GM23338 (cell line): Measurements from ENCODE around the gene ADAMTSL2. TPM values are rescaled to one million over a fixed set of nuclear protein-coding genes. Genes with fewer than 3 reads are reported as not detected.

Source experiments
- ATAC-seq: fragments of 200-7000 bp; cut with Tn5 transposase; 3 replicates; pipeline ENCODE4 v1.9.1; 2020
- DNase-seq: peaks from one replicate; pipeline ENCODE4 v3.0.0-alpha.2; 2015; ENCODE audit warnings: low spot score
- H2AFZ ChIP-seq: fragments of 200-600 bp; sonication (generic); 2 replicates; pipeline ENCODE4 v1.8.0; 2016; ENCODE audit warnings: antibody characterized with exemption, mild to moderate bottlenecking, moderate library complexity
- H3F3A ChIP-seq: fragments of 200-600 bp; sonication (generic); replicated peaks from 2 replicates; pipeline ENCODE4 v1.8.0; 2017; ENCODE audit warnings: antibody characterized with exemption, mixed run types, low read depth
- H3K27ac ChIP-seq: fragments of 200-600 bp; sonication (generic); 2 replicates; pipeline ENCODE4 v1.6.1; 2016; ENCODE audit warnings: low read depth
- H3K27me3 ChIP-seq: fragments of 200-600 bp; sonication (generic); 2 replicates; pipeline ENCODE4 v1.8.0; 2016; ENCODE audit warnings: mild to moderate bottlenecking, mixed run types, moderate library complexity; ENCODE audit not compliant: insufficient read depth
- H3K36me3 ChIP-seq: fragments of 200-600 bp; sonication (generic); 2 replicates; pipeline ENCODE4 v1.8.0; 2016; ENCODE audit warnings: mild to moderate bottlenecking; ENCODE audit not compliant: insufficient read depth
- H3K4me1 ChIP-seq: fragments of 200-600 bp; sonication (generic); 2 replicates; pipeline ENCODE4 v1.8.0; 2016; ENCODE audit warnings: mild to moderate bottlenecking, moderate library complexity; ENCODE audit not compliant: insufficient read depth
- H3K4me2 ChIP-seq: fragments of 200-600 bp; sonication (generic); 2 replicates; pipeline ENCODE4 v1.7.1; 2017; ENCODE audit warnings: mixed run types
- H3K4me3 ChIP-seq: fragments of 200-600 bp; sonication (generic); 2 replicates; pipeline ENCODE4 v1.6.1; 2016; ENCODE audit warnings: mixed run types
- H3K79me2 ChIP-seq: fragments of 200-600 bp; sonication (generic); replicated peaks from 2 replicates; pipeline ENCODE4 v1.8.0; 2017; ENCODE audit warnings: mild to moderate bottlenecking; ENCODE audit not compliant: insufficient read depth
- H3K9me2 ChIP-seq: fragments of 200-600 bp; sonication (generic); 2 replicates; pipeline ENCODE4 v1.8.0; 2017; ENCODE audit not compliant: insufficient read depth
- H4K20me1 ChIP-seq: fragments of 200-600 bp; sonication (generic); replicated peaks from 2 replicates; pipeline ENCODE4 v1.8.0; 2017; ENCODE audit warnings: mild to moderate bottlenecking; ENCODE audit not compliant: insufficient read depth
- H3K27ac Mint-ChIP-seq: 2 replicates; pipeline ENCODE4 v1.8.0; 2020; ENCODE audit warnings: inconsistent platforms, mild to moderate bottlenecking, moderate library complexity, mixed read lengths
- H3K27me3 Mint-ChIP-seq: 3 replicates; pipeline ENCODE4 v1.8.0; 2022; ENCODE audit warnings: low read depth, mild to moderate bottlenecking, moderate library complexity, mixed read lengths, inconsistent platforms; ENCODE audit not compliant: insufficient read depth, poor library complexity
- H3K36me3 Mint-ChIP-seq: 3 replicates; pipeline ENCODE4 v1.8.0; 2021; ENCODE audit warnings: low read depth, mild to moderate bottlenecking, inconsistent platforms, moderate library complexity, mixed read lengths
- H3K4me1 Mint-ChIP-seq: 3 replicates; pipeline ENCODE4 v1.8.0; 2020; ENCODE audit warnings: mild to moderate bottlenecking, inconsistent platforms, mixed read lengths
- H3K4me3 Mint-ChIP-seq: 3 replicates; pipeline ENCODE4 v1.8.0; 2021; ENCODE audit warnings: moderate library complexity, mild to moderate bottlenecking, inconsistent platforms, mixed read lengths
- H3K9me3 Mint-ChIP-seq: 3 replicates; pipeline ENCODE4 v1.8.0; 2020; ENCODE audit warnings: moderate library complexity, mild to moderate bottlenecking, inconsistent platforms, mixed read lengths
- CREB1 ChIP-seq: fragments of 250-450 bp; sonication (Bioruptor Pico); IDR thresholded peaks from 2 replicates; pipeline ENCODE4 v1.5.0; 2020; ENCODE audit warnings: low read depth, mild to moderate bottlenecking, moderate library complexity
- CTCF ChIP-seq, 2 experiments: fragments of 200-600 bp in 1 of 2; sonication (generic) in 1 of 2; conservative IDR thresholded peaks; 2 replicates each; pipeline versions ENCODE4 v1.5.1 to v1.6.1; 2016 to 2017; ENCODE audit warnings: antibody characterized with exemption in 2 of 2, low read depth in 2 of 2, mild to moderate bottlenecking in 2 of 2, moderate library complexity in 1 of 2
- POLR2AphosphoS5 ChIP-seq: IDR thresholded peaks from 2 replicates; pipeline ENCODE4 v1.6.1; 2016; ENCODE audit warnings: antibody characterized with exemption, low read depth
- REST ChIP-seq: IDR thresholded peaks from one replicate; pipeline ENCODE4 v1.6.1; 2018; ENCODE audit warnings: antibody characterized with exemption; ENCODE audit not compliant: unreplicated experiment
- STAT1 ChIP-seq: IDR thresholded peaks from one replicate; pipeline ENCODE4 v1.6.1; 2016; ENCODE audit warnings: antibody characterized with exemption; ENCODE audit not compliant: unreplicated experiment
- ZNF462 ChIP-seq: fragments of 250-450 bp; sonication (Bioruptor Pico); IDR thresholded peaks from 2 replicates; pipeline ENCODE4 v1.5.0; 2020; ENCODE audit warnings: mild to moderate bottlenecking, moderate library complexity
- polyA plus RNA-seq: library from polyadenylated mRNA; unstranded; fragments of >200 nt; fragmentation: Nextera tagmentation; extraction: Ambion mirVana; gene quantifications from 2 replicates; pipeline ENCODE4 v1.2.1, GENCODE V29; 2016
- total RNA-seq: library from RNA; depleted of rRNA; stranded (reverse); fragments of >200 nt; shearing (Covaris generic); gene quantifications from 2 replicates; pipeline ENCODE4 v1.2.3, GENCODE V29; 2014

Gene ADAMTSL2
- total and polyA plus RNA-seq, 2 experiments from 2014 or later, result 0.15 to 0.66 TPM

- H3K9me3 Mint-ChIP-seq, result no peaks in the 10 kb centered on the region; the same call in 2 of the 3 replicates
- H3F3A ChIP-seq, result no peaks in the 10 kb centered on the region
- H3K36me3 Mint-ChIP-seq, result no peaks in the 10 kb centered on the region; the same call in 2 of the 3 replicates
- H3K36me3 ChIP-seq, result no peaks in the 10 kb centered on the region
- H3K27me3 Mint-ChIP-seq, result peaks cover 8% of the 10 kb centered on the region
- H3K79me2 ChIP-seq, result no peaks in the 10 kb centered on the region
- H3K4me3 ChIP-seq, result no peak overlapping the region
- no peaks in the 10 kb centered on the region for H3K9me2 ChIP-seq
- H3K27me3 ChIP-seq, result no peaks in the 10 kb centered on the region
- ATAC-seq (no peak), DNase-seq (no peak)
- H2AFZ ChIP-seq, result no peak overlapping the region
- no peak overlapping the region for H3K4me3 Mint-ChIP-seq
- no peak overlapping the region for H3K27ac Mint-ChIP-seq
- no peaks in the 10 kb centered on the region for H3K4me1 ChIP-seq
- H3K4me1 Mint-ChIP-seq, result peaks cover 8% of the 10 kb centered on the region; the same call in 2 of the 3 replicates
- H3K27ac ChIP-seq, result no peak overlapping the region
- H4K20me1 ChIP-seq, result no peaks in the 10 kb centered on the region
- no peak overlapping the region for H3K4me2 ChIP-seq
- TF ChIP-seq CTCF (conservative IDR thresholded peaks at IDR 0.05; ENCODE audit: low read depth in 2 of 2), result no peak
- no peak for TF ChIP-seq REST
- TF ChIP-seq CREB1 (CRISPR knock-in tag), result no peak
- no peak for TF ChIP-seq ZNF462 (CRISPR knock-in tag)
- no peak for TF ChIP-seq STAT1
- no peak for TF ChIP-seq POLR2AphosphoS5
Measured at GRCh38 chr9:133518706-133519449, 15.6 kb upstream of the ADAMTSL2 start.
